Right lung (tissue), 5 donors: ENCODE data around the gene KDM4B. TPM values are rescaled to one million over a fixed set of nuclear protein-coding genes. Genes with fewer than 3 reads are reported as not detected.
"Not testable (repeated sequence)": the region's sequence is repeated elsewhere in the genome, so short reads cannot be mapped to it uniquely, and the experiment has no call there.

Experiments used
- DNase-seq, 2 donors: peaks; one replicate each; pipeline ENCODE4 v3.0.0-alpha.2; 2013
- polyA plus RNA-seq, 5 donors: library from polyadenylated mRNA; unstranded; fragments of 120-200 nt; gene quantifications; one replicate each; pipeline versions ENCODE4 v1.2.1 to v1.2.3, GENCODE V29; 2013; ENCODE audit warnings: inconsistent platforms in 1 of 5, low replicate concordance in 1 of 5; ENCODE audit not compliant: insufficient read length in 5 of 5, insufficient read depth in 1 of 5

KDM4B gene
- polyA plus RNA-seq, 5 donors = 19.1 to 34.8 (median 24.8) TPM

DNA sequence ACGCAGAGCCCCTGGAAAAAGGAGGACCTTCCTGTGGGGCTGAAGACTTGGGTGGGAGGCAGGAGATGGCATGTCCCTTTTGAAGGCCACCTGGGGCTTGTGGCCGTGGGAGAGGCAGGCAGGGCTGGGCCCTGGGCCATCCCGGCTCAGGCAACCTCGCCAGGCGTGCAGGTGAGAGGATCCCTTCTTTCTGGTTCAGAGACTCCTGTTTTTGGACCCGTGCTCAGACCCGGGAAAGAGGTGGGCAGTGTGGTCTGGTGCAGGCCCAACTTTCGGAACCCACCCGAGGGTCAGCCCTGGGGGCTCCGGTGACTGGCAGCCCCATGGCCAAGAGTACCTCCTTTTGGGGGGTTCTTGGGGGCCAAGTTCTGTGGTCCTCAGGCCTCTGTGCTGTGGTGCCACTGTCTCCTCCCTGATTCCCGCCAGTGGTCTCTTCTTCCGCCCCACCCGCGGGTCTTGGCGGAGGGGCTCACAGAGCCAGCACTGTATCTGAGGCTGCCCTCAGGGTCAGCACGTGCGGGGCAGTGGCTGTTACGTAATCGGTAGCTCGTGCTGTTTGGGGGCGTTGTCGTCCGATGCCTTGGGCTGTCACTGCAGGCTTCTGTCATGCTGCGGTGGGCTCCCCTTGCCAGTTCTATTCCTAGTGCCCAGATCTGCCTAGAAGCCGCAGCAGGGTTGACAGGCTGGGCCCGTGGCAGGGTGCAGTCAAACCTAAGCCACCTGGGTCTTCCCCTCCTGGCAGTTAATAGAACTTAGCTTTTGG, 42.7 kb downstream of the KDM4B start:
- no peak for DNase-seq

DNA sequence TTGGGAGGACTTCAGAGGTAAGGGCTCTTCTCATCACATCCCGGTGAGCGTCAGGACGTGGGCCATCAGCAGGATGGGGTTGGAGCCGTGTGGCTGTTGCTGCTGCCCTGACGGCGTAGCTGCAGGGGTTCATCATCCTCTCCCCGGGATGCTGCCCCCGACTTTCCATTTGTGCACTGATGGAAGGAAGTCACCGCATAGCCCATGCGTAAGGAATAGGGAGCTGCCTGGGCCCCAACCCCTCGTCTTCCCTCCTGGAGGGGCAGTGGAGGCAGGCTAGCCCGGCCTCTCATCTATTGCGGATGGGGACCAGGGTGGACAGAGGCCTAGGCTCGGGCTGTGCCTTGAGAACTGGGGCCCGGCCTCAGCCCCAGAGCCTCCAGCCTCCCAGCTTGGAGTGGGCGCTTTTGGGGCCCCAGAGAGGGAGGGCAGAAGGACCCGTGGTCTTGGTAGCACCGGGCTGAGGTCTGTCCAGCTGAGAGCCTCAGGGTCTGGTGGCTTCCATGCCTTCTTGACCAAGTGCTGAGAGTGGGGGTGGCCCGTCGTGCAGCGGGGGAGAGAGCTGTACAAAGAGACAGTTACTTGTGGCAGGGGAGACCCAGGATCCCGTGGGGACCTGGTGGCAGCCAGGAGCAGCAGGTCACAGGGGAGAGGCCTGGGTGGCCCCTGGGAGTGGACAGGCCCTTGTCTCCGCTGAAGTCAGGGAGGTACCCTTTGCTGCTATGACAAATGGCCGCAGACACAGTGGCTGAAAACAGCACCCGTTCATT, 44.0 kb downstream of the KDM4B start:
- DNase-seq = no peak

DNA sequence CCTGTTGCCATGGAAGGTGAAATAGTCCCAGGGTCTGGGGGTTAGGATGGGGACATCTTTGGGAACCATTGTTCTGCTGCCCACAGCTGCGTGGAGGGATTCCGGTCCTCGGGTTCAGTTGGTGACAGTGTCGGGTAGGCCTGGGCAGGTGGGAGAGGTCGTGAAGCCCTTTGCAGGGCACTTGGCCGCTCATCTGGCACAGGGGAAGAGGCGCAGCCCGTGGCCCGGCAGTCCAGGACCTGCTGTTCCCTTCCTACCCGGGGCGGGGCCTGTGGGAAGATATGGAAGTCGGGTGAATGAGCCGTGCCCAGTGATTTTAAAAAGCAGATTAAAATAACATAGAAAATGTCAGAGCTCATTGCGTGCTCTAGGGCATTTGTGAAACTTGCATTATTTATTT, 44.8 kb downstream of the KDM4B start:
- DNase-seq = no peak

DNA sequence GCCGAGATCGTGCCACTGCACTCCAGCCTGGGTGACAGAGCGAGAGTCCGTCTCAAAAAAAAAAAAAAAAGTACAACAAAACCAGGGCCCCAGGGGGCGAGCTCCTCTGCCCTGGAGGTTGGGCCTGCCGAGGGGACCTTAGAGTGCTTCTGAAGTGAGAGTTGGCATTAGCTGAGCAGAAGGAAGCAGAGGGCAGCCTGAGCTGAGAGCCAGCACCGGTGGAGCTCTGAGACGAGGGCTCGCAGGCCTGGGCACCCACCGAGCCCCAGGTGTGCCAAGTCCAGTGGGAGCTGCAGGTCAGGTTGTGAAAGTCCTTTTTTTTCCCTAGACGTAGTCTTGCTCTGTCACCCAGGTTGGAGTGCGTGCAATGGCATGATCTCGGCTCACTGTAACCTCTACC, 46.0 kb downstream of the KDM4B start:
- DNase-seq = no peak

DNA sequence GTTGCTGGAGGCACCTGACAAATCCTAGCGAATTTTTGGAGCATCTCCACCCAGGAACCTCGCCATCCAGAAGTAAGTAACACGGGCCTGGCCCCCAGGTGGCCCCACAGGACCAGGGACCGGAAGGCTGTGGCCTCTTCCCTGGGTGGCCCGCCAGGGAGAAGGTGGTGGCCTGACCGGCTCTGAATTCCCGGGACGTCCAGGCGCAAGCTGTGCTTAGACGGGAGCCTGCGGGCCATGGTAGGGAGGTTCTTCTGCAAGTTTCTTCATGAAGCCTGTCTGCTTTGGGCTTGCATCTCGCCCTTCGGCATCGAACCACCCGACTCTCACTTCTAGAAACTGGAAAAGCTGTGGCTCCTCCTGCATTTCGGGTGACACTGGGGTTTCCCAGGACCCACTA, 47.4 kb downstream of the KDM4B start:
- no peak for DNase-seq

DNA sequence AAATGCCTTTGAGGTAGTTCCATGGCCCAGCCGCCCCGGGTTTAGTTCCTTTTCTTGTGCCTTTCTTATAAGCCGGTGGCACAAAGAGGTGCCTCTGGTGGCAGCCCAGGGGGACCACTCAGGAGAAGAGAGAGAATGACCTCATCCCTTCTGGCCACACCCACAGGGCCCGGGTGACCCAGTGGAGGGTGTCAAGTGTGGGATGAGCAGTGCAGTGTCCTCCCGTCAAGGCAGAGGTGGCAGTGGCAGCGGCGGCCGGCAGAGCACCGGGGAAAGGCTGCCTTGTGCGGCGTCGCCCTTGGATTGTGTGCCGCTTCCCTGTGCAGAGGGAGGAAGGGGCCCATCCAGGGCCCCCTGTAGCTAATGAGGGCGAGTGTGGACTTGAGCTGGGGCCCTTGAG, 47.9 kb downstream of the KDM4B start:
- DNase-seq = no peak

DNA sequence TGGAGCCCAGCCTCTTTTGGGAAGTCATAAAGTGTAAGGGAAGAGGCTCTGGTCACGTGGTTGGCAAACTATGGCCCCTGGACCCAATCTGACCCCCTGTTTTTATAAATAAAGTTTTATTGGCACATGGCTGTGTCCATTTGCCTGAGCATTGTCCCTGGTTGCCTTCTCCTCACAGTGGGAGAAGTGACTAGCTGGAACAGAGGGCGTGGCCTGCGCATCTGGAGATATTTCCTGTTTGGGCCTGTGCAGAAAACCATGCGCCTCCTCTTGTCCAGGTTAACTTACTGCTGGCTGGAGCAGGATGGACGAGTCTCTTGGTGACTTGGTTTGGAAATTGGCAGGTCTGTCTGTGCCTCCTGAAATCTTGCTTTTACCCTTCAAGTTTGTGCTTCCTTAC, 48.3 kb downstream of the KDM4B start:
- no peak for DNase-seq

DNA sequence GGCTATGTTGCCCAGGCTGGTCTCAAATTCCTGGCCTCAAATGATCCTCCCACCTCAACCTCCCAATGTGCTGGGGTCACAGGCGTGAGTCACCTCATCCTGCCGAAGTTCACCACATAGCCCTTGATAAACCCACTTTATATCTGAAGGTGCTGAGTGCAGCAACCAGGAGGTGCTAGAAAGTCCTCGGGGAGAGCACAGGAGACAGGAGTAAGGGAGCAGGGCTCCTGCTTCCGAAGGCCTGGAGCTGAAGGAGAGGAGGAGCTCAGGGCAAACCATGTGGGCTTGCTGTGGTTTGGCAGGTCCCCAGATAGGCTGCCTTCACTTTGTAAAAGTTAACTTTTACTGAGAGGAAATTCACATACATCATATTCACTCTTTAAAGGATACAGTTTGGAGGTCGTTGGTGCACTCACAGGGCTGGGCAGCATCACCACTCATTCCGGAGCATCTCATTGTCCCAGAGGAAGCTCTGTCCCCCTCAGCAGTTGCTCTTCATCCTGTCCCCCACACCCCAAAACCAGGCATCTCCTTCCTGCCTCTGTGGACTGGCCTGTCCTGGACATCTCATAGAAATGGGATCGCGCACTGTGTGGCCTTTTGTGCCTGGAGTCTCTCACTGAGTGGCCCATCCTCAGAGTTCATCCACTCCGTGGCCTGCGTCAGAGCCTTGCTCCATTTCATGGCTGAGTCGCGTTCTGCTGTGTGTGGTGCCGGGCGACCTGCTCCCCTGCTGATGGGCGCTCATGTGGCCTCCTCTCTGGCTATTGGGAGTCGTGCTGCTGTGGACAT, 49.5 kb downstream of the KDM4B start:
- DNase-seq = no peak

DNA sequence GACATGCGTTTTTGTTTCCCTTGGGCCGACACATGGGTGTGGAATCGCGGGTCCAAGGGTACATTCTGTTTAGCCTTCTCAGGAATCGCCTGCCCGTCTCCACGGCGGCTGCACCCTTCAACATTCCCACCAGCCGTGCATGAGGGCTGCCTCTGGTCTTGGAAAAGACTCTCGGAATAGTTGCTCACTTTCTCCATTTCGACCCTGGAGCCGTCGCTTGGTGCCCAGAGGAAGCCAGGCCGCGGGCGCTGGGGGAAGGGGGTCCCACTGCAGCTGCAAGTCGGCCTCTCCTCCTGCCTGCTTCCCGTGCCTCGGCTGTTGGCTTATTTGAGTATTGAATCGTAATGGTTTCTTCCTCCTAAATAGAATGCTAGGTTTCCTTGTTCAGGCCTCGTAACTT, 51.5 kb downstream of the KDM4B start:
- DNase-seq = no peak

DNA sequence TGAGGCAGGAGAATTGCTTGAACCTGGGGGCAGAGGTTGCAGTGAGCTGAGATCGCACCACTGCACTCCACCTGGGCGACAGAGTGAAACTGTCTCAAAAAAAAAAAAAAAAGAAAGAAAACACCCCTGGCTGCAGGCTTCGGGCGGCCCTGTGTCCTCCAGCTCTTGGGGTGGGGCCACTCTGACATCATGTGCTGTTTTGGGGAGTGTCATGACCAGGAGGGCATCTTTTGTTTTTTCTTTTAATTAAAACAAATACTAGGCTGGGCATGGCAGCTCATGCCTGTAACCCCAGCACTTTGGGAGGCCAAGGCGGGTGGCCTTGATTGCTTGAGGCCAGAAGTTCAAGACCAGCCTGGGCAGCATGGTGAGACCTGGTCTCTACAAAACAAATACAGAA, 52.1 kb downstream of the KDM4B start:
- no peak for DNase-seq

DNA sequence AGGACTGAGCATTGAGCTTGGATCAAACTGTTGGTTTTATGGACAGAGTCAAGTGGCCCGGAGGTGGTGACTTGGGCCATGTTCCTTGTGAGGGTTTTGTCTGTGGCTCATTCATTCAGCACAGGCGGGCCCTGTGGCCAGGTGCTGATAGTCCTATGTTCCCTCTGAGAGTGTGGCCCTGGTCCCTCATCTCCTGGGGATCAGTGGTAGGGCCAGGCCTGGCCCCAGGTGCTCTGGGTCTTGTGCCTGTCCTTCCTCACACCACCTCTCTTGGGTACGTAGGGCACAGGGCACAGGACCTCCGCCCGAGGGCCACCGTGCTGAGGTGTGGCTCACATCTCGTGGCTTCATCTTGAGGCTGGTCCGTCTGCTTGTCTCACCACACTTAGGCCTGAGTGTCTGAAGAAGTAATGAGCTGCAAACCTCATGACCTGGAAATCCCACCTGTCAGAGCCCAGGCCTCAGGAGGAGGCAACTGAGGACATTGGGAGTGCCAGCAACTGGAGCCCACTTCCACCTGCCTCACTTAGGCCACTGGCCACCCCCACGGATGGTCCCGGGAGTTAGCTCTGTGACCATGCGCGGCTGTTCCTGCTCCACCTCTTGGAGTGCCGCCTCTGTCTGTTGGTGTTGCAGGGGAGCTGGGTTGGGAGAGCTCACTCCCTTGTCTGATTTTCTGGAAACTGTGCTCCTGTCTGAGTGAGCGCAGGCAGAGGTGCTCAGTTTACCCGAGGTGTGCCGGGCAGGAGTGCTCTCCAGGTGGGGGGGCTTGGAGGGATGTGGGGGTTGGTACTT, 53.4 kb downstream of the KDM4B start:
- DNase-seq = no peak

DNA sequence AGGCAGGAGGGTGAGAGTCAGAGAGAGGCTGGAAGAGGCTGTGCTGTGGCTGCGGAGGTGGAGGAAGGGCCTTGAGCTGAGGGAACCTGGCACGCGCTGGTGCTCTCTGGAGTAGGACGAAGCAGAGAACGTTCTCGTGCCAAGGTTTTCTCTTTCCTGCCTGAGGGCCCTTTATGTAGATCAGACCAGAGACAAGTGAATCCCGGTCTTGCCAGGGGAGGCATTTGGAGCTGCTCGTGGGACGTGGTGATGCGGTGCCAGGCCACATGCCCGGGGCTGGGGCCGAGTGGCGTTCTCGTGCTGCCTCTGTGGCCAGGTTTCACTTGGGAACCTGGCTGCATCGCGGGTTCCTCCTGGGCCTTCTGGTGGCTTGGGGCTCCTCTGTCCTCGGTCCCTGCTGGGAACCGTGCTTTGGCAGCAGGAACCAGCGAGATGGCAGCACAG, 54.2 kb downstream of the KDM4B start:
- no peak for DNase-seq

DNA sequence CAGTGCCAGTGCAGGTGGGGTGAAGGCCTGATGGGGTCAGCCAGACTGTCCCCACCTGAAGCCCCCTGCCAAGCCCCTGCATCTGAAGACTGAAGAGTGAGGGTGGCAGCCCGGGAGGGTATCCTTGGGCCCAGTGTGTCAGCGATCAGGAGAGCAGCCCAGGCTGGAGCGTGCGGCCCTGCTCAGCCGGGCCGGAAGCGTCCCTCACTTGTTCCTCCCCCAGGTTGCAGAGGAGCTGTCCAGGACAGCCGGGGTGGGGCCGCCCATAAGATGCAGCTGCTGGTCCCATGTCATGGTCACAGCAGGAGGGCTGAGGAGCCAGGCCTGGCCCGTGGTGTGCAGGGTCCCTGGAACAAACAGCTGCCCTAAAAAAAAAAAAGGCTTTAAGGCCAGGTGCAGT, 55.4 kb downstream of the KDM4B start:
- no peak for DNase-seq

DNA sequence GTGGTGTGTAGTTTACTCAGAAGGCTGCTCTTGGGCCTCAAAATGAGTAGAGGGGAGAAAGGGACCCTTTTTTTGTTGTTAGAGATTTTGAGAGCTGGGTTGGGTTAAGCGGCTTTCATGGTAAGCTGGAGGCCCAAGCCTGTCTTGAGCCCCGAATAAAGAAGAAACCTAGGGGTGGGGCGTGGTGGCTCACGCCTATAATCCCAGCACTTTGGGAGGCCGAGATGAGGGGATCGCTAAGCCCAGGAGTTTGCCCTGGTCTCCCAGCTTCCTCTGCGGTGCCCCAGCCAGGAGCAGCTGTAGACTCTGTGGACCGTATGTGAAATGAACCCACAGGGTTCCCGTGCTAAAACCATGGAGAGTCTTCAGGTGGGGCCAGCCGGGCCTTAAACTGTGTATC, 56.1 kb downstream of the KDM4B start:
- DNase-seq = no peak

DNA sequence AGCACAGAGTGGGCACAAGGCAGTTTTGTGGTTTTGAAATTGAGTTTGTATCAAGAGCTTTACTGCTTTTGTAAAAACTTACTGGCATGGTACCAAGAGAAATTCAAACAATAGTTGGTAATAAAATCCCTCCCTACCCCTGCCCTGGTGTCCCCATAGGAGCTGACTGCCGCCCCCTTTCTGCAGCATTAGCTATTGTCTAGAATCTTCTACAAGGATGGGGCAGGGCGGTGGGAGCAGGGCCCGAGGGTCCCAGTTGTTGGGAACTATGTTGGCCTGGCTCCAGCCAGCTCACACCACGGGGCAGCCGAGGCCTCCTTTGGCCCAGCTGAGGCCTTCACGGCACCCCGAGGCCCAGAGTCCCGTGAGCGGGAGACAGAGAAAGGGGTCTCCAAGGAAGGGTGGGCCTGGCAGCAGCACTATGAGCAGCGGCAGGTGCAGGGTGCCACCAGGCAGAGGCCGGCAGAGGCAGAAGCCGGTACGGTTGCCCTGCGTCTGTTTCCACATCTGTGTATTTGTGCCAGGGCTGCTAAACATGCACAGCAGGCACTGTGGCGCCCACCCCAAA, 57.9 kb downstream of the KDM4B start:
- DNase-seq = no peak

DNA sequence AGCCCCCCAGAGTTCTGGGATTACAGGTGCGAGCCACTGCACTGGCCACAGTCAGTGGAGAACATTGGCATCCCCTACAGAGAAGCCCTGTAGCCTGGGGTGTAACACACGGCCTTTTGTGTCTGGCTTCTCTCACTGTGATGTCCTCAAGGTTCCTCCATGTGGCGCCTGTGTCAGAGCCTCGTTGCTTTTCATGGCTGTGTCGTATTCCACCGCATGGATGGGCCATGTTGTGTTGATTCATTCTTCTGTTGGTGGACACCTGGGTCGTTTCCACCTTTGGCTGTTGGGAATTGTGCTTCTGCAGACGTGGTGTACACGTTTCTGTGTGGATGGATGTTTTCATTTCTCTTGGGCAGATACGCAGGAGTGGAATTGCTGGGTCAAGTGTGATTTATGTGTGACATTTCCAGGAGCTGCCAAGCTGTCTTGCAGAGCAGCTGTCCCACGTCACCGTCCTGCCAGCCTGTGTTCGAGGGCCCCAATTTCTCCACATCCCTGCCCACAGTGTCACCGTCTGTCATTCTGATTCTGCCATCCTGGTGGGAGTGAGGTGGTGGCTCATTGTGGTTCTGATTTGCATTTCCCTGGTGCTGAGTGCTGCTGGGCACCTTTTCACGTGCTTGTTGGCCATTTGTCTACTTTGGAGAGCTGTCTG, 59.4 kb downstream of the KDM4B start:
- DNase-seq = no peak

DNA sequence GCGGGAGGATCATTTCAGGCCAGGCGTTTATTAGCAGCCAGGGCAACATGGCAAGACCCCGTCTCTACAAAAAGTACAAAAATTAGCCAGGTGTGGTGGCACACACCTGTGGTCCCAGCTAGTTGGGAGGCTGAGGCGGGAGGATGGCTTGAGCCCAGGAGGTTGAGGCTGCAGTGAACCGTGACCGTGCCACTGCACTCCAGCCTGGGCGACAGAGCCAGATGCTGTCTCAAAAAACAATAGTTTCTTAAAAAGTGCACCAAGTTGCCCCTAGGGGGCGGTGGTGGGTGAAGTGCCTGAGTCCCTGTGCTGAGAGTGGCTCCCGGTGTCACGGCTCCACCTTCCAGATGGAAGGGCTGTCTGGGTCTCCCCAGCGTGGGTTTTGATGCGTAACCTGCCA, 60.7 kb downstream of the KDM4B start:
- DNase-seq = not testable (repeated sequence)

DNA sequence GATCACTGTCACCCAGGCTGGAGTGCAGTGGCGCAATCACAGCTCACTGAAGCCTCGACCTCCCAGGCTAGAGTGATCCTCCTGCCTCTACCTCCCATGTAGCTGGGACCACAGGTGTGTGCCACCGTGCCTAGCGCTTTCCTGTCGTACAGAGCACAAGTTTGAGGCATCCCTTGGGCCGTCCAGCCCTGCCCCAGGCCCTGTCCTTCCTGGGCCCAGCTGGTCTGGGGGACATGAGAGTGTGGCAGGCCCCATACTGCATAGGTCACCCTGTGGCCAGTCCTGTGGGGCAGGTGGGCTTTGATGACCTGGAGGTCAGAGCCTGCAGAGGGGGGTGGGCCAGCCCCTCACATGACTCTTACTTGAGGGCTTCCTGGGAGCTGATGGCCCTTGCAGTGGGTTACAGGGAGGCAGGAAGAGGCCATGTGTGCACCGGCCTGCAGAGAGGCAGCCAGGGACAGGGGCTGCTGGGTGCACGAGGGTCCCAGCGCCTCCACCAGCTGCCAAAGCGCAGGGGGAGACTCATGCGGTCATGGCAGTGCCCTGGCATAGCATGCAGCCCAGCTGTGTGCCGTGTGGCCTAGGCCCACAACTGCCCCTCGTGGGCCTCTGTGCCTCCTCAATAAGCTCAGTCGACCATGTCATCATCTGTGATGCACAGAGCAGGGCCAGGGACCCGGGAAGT, 61.4 kb downstream of the KDM4B start:
- DNase-seq = no peak

DNA sequence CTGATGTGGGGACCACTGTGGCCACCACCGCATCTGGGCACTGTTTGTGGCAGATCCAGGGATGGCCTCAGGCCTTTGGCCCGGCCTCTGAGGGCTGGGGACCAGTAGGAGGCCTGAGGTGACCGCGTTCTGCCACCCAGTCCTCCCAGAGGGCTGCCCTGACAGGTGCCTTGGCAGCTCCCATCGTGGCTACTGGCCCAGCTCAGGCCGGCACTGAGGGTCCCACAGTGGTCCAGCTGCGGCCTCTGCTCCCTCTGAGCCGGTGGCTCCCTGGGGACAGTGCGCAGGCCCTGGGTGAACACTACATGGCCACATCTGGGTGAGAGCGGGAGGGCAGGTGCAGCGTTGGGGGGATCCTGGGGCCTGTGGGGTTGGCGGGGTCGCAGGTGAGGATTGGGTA, 61.9 kb downstream of the KDM4B start:
- DNase-seq = no peak
